ENCODE measurements around the gene CTPS1.

DNA sequence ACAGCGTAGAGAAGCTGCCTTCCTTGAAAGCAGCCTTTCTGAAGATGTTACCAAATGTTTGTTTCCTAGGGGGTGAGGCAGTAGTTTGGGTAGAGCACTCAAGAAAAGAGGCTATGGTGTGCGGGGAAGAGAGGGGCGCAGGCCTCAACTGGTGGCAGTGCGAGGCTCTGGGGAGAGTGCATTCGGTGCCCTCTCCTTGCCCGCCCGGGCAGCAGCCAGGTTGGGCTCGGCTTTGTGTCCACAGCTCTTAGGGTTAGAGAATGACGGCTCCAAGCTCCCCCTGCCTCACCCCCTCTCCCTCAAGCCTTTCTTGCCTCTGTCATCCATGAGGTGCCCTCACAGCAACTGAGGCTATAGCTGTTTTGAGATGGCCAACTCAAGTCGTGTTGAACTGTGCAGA, 42.9 kb downstream of the CTPS1 start:
- TF ChIP-seq, protein P1, sequence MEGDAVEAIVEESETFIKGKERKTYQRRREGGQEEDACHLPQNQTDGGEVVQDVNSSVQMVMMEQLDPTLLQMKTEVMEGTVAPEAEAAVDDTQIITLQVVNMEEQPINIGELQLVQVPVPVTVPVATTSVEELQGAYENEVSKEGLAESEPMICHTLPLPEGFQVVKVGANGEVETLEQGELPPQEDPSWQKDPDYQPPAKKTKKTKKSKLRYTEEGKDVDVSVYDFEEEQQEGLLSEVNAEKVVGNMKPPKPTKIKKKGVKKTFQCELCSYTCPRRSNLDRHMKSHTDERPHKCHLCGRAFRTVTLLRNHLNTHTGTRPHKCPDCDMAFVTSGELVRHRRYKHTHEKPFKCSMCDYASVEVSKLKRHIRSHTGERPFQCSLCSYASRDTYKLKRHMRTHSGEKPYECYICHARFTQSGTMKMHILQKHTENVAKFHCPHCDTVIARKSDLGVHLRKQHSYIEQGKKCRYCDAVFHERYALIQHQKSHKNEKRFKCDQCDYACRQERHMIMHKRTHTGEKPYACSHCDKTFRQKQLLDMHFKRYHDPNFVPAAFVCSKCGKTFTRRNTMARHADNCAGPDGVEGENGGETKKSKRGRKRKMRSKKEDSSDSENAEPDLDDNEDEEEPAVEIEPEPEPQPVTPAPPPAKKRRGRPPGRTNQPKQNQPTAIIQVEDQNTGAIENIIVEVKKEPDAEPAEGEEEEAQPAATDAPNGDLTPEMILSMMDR (IDR thresholded peaks at IDR 0.05), result no peak
- no peak for TF ChIP-seq POLR2A (IDR thresholded peaks at IDR 0.05)

Measured in gastroesophageal sphincter (tissue), 3 donors.